ENCODE results near the gene SEC24D.

- TF ChIP-seq POLR2A (IDR thresholded peaks at IDR 0.05; ENCODE audit: low read length): no peak
- no peak for TF ChIP-seq GATA1 (IDR thresholded peaks at IDR 0.05; ENCODE audit: low read depth, low read length)
Measured at GRCh38 chr4:118749347-118749988, 86.5 kb downstream of the SEC24D start.
